GM12875 (cell line): ENCODE measurements around the gene ZNF20.
"Not testable (repeated sequence)": the region's sequence is repeated elsewhere in the genome, so short reads cannot be mapped to it uniquely, and the experiment has no call there.

Experiments used
- H3K4me3 ChIP-seq: one replicate; pipeline ENCODE4 v1.5.1; 2011; ENCODE audit warnings: low read depth, low read length, control low read depth
- TF ChIP-seq, protein P1 (sequence below): IDR thresholded peaks from 2 replicates; pipeline ENCODE4 v1.5.1; 2011; ENCODE audit warnings: low read depth, mild to moderate bottlenecking, control low read depth, inconsistent platforms, low read length, moderate library complexity, borderline replicate concordance; ENCODE audit not compliant: insufficient read depth

The ZNF20 gene

DNA sequence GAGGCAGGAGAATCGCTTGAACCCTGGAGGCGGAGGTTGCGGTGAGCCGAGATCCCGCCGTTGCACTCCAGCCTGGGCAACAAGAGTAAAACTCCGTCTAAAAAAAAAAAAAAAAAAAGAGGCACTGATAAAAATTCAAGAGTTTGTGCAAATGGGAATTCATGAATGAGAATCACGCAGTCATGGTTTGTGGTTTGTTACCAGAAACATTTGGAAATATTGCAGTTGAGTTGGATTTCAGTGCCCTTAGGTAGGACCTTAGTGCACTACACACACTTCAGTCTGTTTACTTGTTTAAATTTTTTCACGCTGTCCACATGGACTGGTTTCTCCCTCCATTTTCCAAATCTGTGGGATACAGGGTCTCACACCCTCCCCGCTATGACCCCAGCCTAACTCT lies 47.2 kb downstream of the ZNF20 start:
- peak overlapping the region; percentile 65 for H3K4me3 ChIP-seq
- TF ChIP-seq, protein P1, sequence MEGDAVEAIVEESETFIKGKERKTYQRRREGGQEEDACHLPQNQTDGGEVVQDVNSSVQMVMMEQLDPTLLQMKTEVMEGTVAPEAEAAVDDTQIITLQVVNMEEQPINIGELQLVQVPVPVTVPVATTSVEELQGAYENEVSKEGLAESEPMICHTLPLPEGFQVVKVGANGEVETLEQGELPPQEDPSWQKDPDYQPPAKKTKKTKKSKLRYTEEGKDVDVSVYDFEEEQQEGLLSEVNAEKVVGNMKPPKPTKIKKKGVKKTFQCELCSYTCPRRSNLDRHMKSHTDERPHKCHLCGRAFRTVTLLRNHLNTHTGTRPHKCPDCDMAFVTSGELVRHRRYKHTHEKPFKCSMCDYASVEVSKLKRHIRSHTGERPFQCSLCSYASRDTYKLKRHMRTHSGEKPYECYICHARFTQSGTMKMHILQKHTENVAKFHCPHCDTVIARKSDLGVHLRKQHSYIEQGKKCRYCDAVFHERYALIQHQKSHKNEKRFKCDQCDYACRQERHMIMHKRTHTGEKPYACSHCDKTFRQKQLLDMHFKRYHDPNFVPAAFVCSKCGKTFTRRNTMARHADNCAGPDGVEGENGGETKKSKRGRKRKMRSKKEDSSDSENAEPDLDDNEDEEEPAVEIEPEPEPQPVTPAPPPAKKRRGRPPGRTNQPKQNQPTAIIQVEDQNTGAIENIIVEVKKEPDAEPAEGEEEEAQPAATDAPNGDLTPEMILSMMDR, result no peak

DNA sequence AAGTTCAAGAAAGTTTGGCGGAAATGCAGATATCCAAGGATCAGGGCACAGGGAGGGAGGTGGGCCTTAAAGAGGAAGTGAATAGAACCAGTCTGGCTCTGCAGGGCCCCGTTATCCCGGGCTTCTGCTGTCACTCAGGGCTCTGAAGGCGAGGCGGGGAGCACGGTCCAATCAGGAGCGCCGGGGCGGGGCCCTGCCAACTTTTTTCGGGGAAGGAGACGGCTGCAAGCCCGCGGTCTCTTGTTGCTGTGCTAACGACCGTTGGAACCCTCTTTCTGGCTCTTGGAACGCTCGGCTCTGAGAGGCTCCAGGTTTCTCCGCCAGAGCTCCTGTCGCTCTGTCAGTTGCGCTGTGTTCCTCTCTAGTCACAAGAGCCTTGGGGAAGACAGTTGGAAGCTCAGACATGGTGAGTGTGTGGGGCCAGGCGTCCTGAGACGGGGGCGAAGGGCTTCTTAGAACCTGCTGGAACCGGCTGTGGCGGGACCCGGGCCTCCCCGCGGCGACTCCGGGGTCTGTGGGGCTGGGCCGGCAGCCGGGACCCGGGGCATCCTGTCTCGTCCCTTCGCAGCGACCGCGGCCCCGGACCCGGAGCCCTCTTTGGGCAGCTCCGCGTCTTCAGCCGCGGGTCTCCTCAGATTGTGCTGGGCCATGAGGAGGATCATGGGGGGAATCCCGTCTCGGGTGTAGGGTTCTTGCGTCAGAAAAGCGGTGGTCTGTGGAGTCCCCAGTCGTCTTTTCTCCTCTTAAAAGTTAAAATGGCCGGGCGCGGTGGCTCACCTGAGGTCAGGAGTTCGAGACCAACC lies 47.9 kb downstream of the ZNF20 start:
- TF ChIP-seq, protein P1, result no peak
- H3K4me3 ChIP-seq, result peak overlapping the region; percentile 65

DNA sequence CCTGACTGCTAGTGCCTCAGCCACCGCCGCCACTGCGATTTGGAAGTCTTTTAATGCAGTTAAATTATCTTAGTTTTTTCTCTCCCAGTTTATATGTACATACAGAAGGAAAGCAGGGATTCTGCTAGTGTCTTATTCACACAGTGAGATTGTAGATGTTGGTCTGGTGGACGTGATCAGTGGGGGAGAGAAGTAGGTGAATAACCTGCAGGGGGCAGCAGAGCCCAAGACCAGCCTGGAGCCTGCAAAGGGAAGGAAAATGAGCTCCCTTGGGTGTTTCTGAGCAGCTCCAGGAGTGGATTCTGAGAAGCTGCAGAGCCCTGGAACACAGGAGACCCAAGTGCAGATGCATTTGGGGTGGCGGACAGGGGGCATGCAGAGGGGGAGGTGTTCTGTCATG lies 49.3 kb downstream of the ZNF20 start:
- TF ChIP-seq, protein P1, result peak; percentile 58; the same call in 1 of the 2 replicates
- H3K4me3 ChIP-seq, result no peak overlapping the region

DNA sequence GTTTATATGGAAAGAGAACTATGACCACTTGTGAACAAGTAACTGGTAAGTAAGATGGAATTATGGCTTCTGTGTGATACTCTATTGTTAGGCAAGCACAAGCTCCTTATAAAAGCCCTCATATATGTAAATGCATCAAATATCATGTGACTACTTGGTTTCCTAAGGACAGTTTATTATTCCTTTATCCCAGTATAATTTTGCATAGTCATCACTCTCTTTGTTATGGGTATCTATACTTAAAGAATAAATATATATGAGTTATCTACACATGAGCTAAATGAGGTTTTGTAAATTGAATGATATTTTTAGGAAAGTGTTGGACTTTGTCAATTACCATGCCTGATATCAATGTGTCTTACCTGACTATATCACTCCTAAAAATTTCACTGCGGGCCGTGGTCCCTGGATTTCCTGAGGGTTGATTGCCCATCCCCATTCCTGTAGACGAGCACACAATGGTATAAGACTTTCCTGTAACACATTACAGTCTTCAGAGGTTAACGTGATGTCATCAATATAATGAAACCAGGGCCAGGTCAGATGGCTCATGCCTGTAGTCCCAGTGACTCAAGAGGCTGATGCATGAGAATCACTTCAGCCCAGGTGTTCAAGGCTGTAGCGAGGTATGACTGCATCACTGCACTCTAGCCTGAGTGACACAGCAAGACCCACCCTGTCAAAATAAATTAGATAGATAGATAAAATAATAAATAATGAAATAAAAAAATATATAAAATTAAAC lies 54.9 kb downstream of the ZNF20 start:
- no peak overlapping the region for H3K4me3 ChIP-seq
- TF ChIP-seq, protein P1, result no peak

DNA sequence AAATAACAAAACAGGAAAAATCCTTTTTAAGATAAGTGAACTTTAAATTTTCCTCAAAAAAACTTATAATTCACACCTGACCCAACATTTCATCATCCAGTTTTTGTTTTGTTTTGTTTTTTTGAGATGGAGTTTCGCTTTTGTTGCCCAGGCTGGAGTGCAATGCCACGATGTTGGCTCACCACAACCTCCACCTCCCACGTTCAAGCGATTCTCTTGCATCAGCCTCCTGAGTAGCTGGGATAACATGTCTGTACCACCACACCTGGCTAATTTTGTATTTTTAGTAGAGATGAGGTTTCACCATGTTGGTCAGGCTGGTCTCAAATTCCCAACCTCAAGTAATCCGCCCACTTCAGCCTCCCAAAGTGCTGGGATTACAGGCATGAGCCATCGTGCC lies 56.8 kb downstream of the ZNF20 start:
- H3K4me3 ChIP-seq, result not testable (repeated sequence)
